GM19468 (cell line): ENCODE measurements around the gene CAPZA2.

Experiments
- ATAC-seq: cut with Tn5 transposase; IDR thresholded peaks from one replicate; pipeline ENCODE4 v1.9.1; 2021; ENCODE audit warnings: mild to moderate bottlenecking, moderate library complexity, moderate number of reproducible peaks; ENCODE audit not compliant: unreplicated experiment; ENCODE audit errors: extremely low read depth

CAPZA2 gene

GRCh38 chr7:116859323-116859722 lies 3.1 kb upstream of the CAPZA2 start:
- no peak for ATAC-seq

GRCh38 chr7:116861717-116862116 lies 670 bp upstream of the CAPZA2 start:
- ATAC-seq: no peak

- no peak for ATAC-seq
Observed at GRCh38 chr7:116862951-116863670, 724 bp downstream of the CAPZA2 start.

- no peak for ATAC-seq
Observed at GRCh38 chr7:116863936-116864500, 1.6 kb downstream of the CAPZA2 start.

GRCh38 chr7:116871061-116871700 lies 8.8 kb downstream of the CAPZA2 start:
- no peak for ATAC-seq

GRCh38 chr7:116872026-116872425 lies 9.6 kb downstream of the CAPZA2 start:
- no peak for ATAC-seq

GRCh38 chr7:116873619-116874018 lies 11.2 kb downstream of the CAPZA2 start:
- no peak for ATAC-seq

GRCh38 chr7:116876664-116877442 lies 14.5 kb downstream of the CAPZA2 start:
- no peak for ATAC-seq

- no peak for ATAC-seq
Observed at GRCh38 chr7:116877443-116878217, 15.2 kb downstream of the CAPZA2 start.

GRCh38 chr7:116884691-116885090 lies 22.3 kb downstream of the CAPZA2 start:
- no peak for ATAC-seq

GRCh38 chr7:116885724-116886123 lies 23.3 kb downstream of the CAPZA2 start:
- ATAC-seq: no peak

GRCh38 chr7:116886543-116887156 lies 24.3 kb downstream of the CAPZA2 start:
- no peak for ATAC-seq

GRCh38 chr7:116888895-116889294 lies 26.5 kb downstream of the CAPZA2 start:
- no peak for ATAC-seq

GRCh38 chr7:116895849-116896248 lies 33.5 kb downstream of the CAPZA2 start:
- ATAC-seq: no peak

- ATAC-seq: no peak
Observed at GRCh38 chr7:116897661-116898060, 35.3 kb downstream of the CAPZA2 start.

- no peak for ATAC-seq
Observed at GRCh38 chr7:116899308-116899707, 36.9 kb downstream of the CAPZA2 start.

- no peak for ATAC-seq
Observed at GRCh38 chr7:116901143-116901542, 38.8 kb downstream of the CAPZA2 start.

GRCh38 chr7:116902867-116903266 lies 40.5 kb downstream of the CAPZA2 start:
- ATAC-seq: no peak

GRCh38 chr7:116906391-116906790 lies 44.0 kb downstream of the CAPZA2 start:
- ATAC-seq: no peak

- no peak for ATAC-seq
Observed at GRCh38 chr7:116910383-116910782, 48.0 kb downstream of the CAPZA2 start.
